GM12892 (cell line): ENCODE data around the gene ASTN2.

Experiments
- POLR2A ChIP-seq: IDR thresholded peaks from 2 replicates; pipeline ENCODE4 v1.6.1; 2011; ENCODE audit warnings: low read depth, low read length, control low read depth
- POLR2AphosphoS5 ChIP-seq: IDR thresholded peaks from 2 replicates; pipeline ENCODE4 v1.6.1; 2011; ENCODE audit warnings: low read depth, low read length, control low read depth

DNA sequence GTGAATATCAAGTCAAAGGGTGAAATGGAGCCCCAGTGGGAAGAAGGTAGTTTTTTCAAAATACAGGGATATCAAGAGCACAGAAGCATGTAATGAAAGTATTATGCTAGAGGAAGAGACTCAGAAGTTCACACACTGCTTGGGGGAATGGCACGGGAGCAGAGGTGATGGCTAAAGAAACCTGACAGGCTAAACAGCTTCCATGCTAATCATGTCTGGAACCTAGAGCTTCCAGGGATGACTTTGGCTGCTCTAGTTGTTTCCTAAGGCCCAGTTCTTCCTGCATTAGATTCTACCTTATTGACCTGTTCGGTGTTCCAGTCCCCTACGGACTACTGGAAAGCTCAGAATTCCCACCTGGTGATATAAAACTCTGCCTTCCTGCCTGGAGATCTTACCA, 693.4 kb downstream of the ASTN2 start:
- TF ChIP-seq POLR2A: no peak
- no peak for TF ChIP-seq POLR2AphosphoS5
